Keratinocyte (primary cell): ENCODE data around the gene ASIC5. TPM values are rescaled to one million over a fixed set of nuclear protein-coding genes. Genes with fewer than 3 reads are reported as not detected.

ENCODE experiments used
- DNase-seq: peaks from one replicate; pipeline ENCODE4 v3.0.0-alpha.2; 2011; ENCODE audit warnings: low read depth, missing footprints, low spot score
- FAIRE-seq: peaks from 2 replicates; lab custom pipeline; 2011; peaks lifted over from hg19 to GRCh38; lab: Jason Lieb, UNC
- H2AFZ ChIP-seq: 2 replicates; pipeline ENCODE4 v1.6.0; 2012; ENCODE audit warnings: low read length, control low read depth, inconsistent platforms; ENCODE audit not compliant: control insufficient read depth
- H3K27ac ChIP-seq: 2 replicates; pipeline ENCODE4 v1.5.1; 2011; ENCODE audit warnings: low read length; ENCODE audit not compliant: control insufficient read depth, insufficient read depth
- H3K27me3 ChIP-seq: 3 replicates; pipeline ENCODE4 v1.6.0; 2011; ENCODE audit warnings: low read length; ENCODE audit not compliant: control insufficient read depth, insufficient read depth; ENCODE audit errors: extremely low read depth
- H3K36me3 ChIP-seq, 2 experiments: 2 replicates in 1 of 2; 3 replicates in 1 of 2; pipeline ENCODE4 v1.5.1; 2011; ENCODE audit warnings: low read length in 2 of 2, mild to moderate bottlenecking in 1 of 2; ENCODE audit not compliant: control insufficient read depth in 2 of 2, insufficient read depth in 2 of 2; ENCODE audit errors: extremely low read depth in 1 of 2
- H3K4me1 ChIP-seq: 3 replicates; pipeline ENCODE4 v1.5.1; 2011; ENCODE audit warnings: low read length; ENCODE audit not compliant: control insufficient read depth, insufficient read depth; ENCODE audit errors: extremely low read depth
- H3K4me2 ChIP-seq: 3 replicates; pipeline ENCODE4 v1.6.0; 2011; ENCODE audit warnings: low read depth, low read length; ENCODE audit not compliant: control insufficient read depth, insufficient read depth; ENCODE audit errors: extremely low read depth
- H3K4me3 ChIP-seq, 3 experiments: fragments of 200-600 bp in 1 of 3; sonication (generic) in 1 of 3; 2 replicates in 2 of 3; 3 replicates in 1 of 3; pipeline ENCODE4 v1.5.1; 2011 to 2016; ENCODE audit warnings: low read length in 3 of 3, mild to moderate bottlenecking in 3 of 3, control low read depth in 2 of 3, inconsistent platforms in 1 of 3, low read depth in 1 of 3, mixed read lengths in 1 of 3, mixed run types in 1 of 3, moderate library complexity in 1 of 3; ENCODE audit not compliant: control insufficient read depth in 2 of 3, insufficient read depth in 2 of 3; ENCODE audit errors: extremely low read depth in 1 of 3
- H3K79me2 ChIP-seq: 2 replicates; pipeline ENCODE4 v1.6.0; 2012; ENCODE audit warnings: low read length; ENCODE audit not compliant: control insufficient read depth, insufficient read depth
- H3K9ac ChIP-seq: 3 replicates; pipeline ENCODE4 v1.6.0; 2011; ENCODE audit warnings: low read length; ENCODE audit not compliant: control insufficient read depth, insufficient read depth; ENCODE audit errors: extremely low read depth
- H3K9me1 ChIP-seq: 3 replicates; pipeline ENCODE4 v1.6.0; 2011; ENCODE audit warnings: low read length; ENCODE audit not compliant: control insufficient read depth, insufficient read depth; ENCODE audit errors: extremely low read depth
- H3K9me3 ChIP-seq: 2 replicates; pipeline ENCODE4 v1.5.1; 2012; ENCODE audit warnings: low read depth, low read length; ENCODE audit not compliant: control insufficient read depth
- H4K20me1 ChIP-seq: 3 replicates; pipeline ENCODE4 v1.6.0; 2011; ENCODE audit warnings: low read length; ENCODE audit not compliant: control insufficient read depth, insufficient read depth; ENCODE audit errors: extremely low read depth
- EZH2 ChIP-seq: IDR thresholded peaks from one replicate; pipeline ENCODE4 v1.6.1; 2012; ENCODE audit warnings: inconsistent platforms, mild to moderate bottlenecking, low read length, moderate library complexity
- dilution Hi-C: fragments of 300-500 bp; cut with MboI; formaldehyde crosslinking; loops from one replicate; pipeline ENCODE4 v1.7.0; 2020; ENCODE audit warnings: low sequenced_read_pairs; ENCODE audit not compliant: extremely low pct_ligation_motif_present
- polyA plus RNA-seq, 5 experiments: library from polyadenylated mRNA; depleted of rRNA in 3 of 5; stranded (reverse) in 3 of 5; stranded (forward) in 1 of 5; unstranded in 1 of 5; fragments of >200 nt; gene quantifications; 1 replicate in 1 of 5; 2 replicates in 3 of 5; 3 replicates in 1 of 5; pipeline versions ENCODE4 v1.2.1 to v1.2.3, GENCODE V29; 2011 to 2012; ENCODE audit warnings: missing spikeins in 2 of 5, low read depth in 1 of 5, low replicate concordance in 1 of 5
- TF ChIP-seq, protein P1 (sequence below), 3 experiments: IDR thresholded peaks in 1 of 3; conservative IDR thresholded peaks in 1 of 3; optimal IDR thresholded peaks in 1 of 3; 2 replicates in 2 of 3; 3 replicates in 1 of 3; pipeline versions ENCODE3 to v1.5.1; 2011; ENCODE audit warnings: low read length in 3 of 3, mild to moderate bottlenecking in 3 of 3, moderate library complexity in 2 of 3, control low read depth in 1 of 3, inconsistent platforms in 1 of 3; ENCODE audit not compliant: insufficient read depth in 2 of 3; ENCODE audit errors: extremely low read depth in 1 of 3

Gene ASIC5
- polyA plus RNA-seq, 1 donor (not counting 4 experiments of a cell fraction or from before 2014, with no cell fraction given): not detected

GRCh38 chr4:155807021-155807420 lies 59.1 kb downstream of the ASIC5 start:
- Histone ChIP-seq H3K4me1 (no peaks in the 10 kb centered on the region), H2AFZ (no peak overlapping the region), H3K27me3 (no peaks in the 10 kb centered on the region), H4K20me1 (no peaks in the 10 kb centered on the region), H3K9me1 (no peaks in the 10 kb centered on the region), H3K27ac (no peak overlapping the region), H3K4me3 (no peak overlapping the region), H3K36me3 (no peaks in the 10 kb centered on the region), H3K9me3 (no peaks in the 10 kb centered on the region), H3K9ac (no peak overlapping the region), H3K79me2 (no peaks in the 10 kb centered on the region), H3K4me2 (no peak overlapping the region)
- dilution Hi-C loops: no loop called here
- TF ChIP-seq, protein P1, sequence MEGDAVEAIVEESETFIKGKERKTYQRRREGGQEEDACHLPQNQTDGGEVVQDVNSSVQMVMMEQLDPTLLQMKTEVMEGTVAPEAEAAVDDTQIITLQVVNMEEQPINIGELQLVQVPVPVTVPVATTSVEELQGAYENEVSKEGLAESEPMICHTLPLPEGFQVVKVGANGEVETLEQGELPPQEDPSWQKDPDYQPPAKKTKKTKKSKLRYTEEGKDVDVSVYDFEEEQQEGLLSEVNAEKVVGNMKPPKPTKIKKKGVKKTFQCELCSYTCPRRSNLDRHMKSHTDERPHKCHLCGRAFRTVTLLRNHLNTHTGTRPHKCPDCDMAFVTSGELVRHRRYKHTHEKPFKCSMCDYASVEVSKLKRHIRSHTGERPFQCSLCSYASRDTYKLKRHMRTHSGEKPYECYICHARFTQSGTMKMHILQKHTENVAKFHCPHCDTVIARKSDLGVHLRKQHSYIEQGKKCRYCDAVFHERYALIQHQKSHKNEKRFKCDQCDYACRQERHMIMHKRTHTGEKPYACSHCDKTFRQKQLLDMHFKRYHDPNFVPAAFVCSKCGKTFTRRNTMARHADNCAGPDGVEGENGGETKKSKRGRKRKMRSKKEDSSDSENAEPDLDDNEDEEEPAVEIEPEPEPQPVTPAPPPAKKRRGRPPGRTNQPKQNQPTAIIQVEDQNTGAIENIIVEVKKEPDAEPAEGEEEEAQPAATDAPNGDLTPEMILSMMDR (optimal IDR thresholded peaks at IDR 0.05 in 1 of 3, IDR thresholded peaks at IDR 0.05 in 1 of 3, conservative IDR thresholded peaks at IDR 0.05 in 1 of 3; ENCODE audit: extremely low read depth in 1 of 3, insufficient read depth in 2 of 3, low read length in 3 of 3): no peak
- no peak for TF ChIP-seq EZH2
- FAIRE-seq (no peak), DNase-seq (no peak)

- TF ChIP-seq EZH2: no peak
- TF ChIP-seq, protein P1 (optimal IDR thresholded peaks at IDR 0.05 in 1 of 3, IDR thresholded peaks at IDR 0.05 in 1 of 3, conservative IDR thresholded peaks at IDR 0.05 in 1 of 3; ENCODE audit: extremely low read depth in 1 of 3, insufficient read depth in 2 of 3, low read length in 3 of 3): no peak
- Histone ChIP-seq H3K79me2 (no peaks in the 10 kb centered on the region), H3K9ac (no peak overlapping the region), H3K9me3 (no peaks in the 10 kb centered on the region), H3K27ac (no peak overlapping the region), H3K27me3 (no peaks in the 10 kb centered on the region), H3K4me1 (no peaks in the 10 kb centered on the region), H4K20me1 (no peaks in the 10 kb centered on the region), H3K36me3 (no peaks in the 10 kb centered on the region), H3K4me2 (no peak overlapping the region), H2AFZ (no peak overlapping the region), H3K4me3 (no peak overlapping the region), H3K9me1 (no peaks in the 10 kb centered on the region)
- FAIRE-seq (no peak), DNase-seq (no peak)
- dilution Hi-C loops: no loop called here
These were observed 61.1 kb downstream of the ASIC5 start for GRCh38 chr4:155805016-155805415.
